ENCODE results near the gene KLC3. TPM values are rescaled to one million over a fixed set of nuclear protein-coding genes. Genes with fewer than 3 reads are reported as not detected.

KLC3 gene
- total RNA-seq, 1 donor = 0.72 TPM

DNA sequence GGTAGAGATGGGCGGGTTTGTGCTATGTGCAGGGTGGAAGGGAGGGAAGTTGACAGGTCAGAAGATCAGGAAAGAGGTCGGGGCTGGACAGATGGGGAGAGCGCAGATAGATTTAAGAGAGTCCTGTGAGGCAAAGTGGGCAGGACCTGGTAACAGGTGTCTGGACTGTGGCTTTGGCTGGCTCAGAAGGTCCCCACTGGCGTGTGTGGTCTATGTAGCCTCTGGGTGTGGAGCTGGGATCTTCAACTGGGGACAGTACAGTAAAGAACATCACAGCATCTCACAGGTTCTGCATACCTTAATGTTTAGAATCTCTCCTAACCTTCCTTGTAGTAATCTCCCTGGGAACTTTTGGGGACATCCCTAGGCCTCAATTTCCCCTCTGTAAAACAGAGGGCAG is 35.5 kb upstream of the KLC3 start:
- Histone ChIP-seq H3K36me3 (ENCODE audit: insufficient read depth, low read length) (peaks cover 10% of the 10 kb centered on the region), H3K4me1 (ENCODE audit: insufficient read depth, low read length) (peaks cover 3% of the 10 kb centered on the region), H3K4me2 (ENCODE audit: insufficient read depth, low read length) (no peak overlapping the region), H3K27ac (ENCODE audit: low read depth, low read length) (no peak overlapping the region), H2AFZ (ENCODE audit: low read length) (no peak overlapping the region), H3K9me3 (ENCODE audit: low read depth, low read length) (no peaks in the 10 kb centered on the region), H3K79me2 (ENCODE audit: insufficient read depth, low read length) (no peaks in the 10 kb centered on the region), H4K20me1 (ENCODE audit: insufficient read depth, low read length) (peaks cover 3% of the 10 kb centered on the region), H3K4me3 (ENCODE audit: insufficient read depth, low read length) (no peak overlapping the region), H3K27me3 (ENCODE audit: insufficient read depth, low read length) (no peaks in the 10 kb centered on the region)
- DNase-seq (ENCODE audit: insufficient read length, low spot score, missing footprints) = no peak
- TF ChIP-seq, protein P1, sequence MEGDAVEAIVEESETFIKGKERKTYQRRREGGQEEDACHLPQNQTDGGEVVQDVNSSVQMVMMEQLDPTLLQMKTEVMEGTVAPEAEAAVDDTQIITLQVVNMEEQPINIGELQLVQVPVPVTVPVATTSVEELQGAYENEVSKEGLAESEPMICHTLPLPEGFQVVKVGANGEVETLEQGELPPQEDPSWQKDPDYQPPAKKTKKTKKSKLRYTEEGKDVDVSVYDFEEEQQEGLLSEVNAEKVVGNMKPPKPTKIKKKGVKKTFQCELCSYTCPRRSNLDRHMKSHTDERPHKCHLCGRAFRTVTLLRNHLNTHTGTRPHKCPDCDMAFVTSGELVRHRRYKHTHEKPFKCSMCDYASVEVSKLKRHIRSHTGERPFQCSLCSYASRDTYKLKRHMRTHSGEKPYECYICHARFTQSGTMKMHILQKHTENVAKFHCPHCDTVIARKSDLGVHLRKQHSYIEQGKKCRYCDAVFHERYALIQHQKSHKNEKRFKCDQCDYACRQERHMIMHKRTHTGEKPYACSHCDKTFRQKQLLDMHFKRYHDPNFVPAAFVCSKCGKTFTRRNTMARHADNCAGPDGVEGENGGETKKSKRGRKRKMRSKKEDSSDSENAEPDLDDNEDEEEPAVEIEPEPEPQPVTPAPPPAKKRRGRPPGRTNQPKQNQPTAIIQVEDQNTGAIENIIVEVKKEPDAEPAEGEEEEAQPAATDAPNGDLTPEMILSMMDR (IDR thresholded peaks at IDR 0.05; ENCODE audit: extremely low read depth, low read depth, low read length) = no peak

DNA sequence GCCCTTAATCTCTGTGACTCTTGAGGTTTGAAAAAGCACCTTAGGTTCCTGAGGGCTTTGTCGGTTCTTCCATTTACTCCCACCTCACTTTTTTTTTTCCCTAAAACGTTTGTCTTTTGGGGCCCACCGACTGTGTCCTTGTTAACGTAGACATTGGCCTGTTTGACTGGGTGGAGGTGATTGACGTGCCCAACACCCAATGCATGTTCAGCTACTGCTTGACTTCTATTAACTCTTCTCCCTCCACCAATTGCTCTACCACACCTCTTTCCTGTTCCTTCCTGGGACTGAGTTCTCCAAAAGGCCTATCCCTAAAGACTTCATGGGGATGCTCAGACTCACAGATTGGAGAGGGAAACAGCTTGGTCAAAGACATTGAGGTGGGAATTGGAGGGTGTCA is 35.1 kb upstream of the KLC3 start:
- TF ChIP-seq, protein P1 (IDR thresholded peaks at IDR 0.05; ENCODE audit: extremely low read depth, low read depth, low read length) = no peak
- Histone ChIP-seq H3K4me1 (ENCODE audit: insufficient read depth, low read length) (peaks cover 3% of the 10 kb centered on the region), H4K20me1 (ENCODE audit: insufficient read depth, low read length) (peaks cover 3% of the 10 kb centered on the region), H3K79me2 (ENCODE audit: insufficient read depth, low read length) (no peaks in the 10 kb centered on the region), H3K9me3 (ENCODE audit: low read depth, low read length) (no peaks in the 10 kb centered on the region), H3K4me2 (ENCODE audit: insufficient read depth, low read length) (no peak overlapping the region), H3K4me3 (ENCODE audit: insufficient read depth, low read length) (no peak overlapping the region), H3K27me3 (ENCODE audit: insufficient read depth, low read length) (no peaks in the 10 kb centered on the region), H3K27ac (ENCODE audit: low read depth, low read length) (no peak overlapping the region), H3K36me3 (ENCODE audit: insufficient read depth, low read length) (peaks cover 9% of the 10 kb centered on the region), H2AFZ (ENCODE audit: low read length) (no peak overlapping the region)
- DNase-seq (ENCODE audit: insufficient read length, low spot score, missing footprints) = no peak

- no peaks in the 10 kb centered on the region for H3K9me3 ChIP-seq (ENCODE audit: low read depth, low read length)
- TF ChIP-seq, protein P1 (IDR thresholded peaks at IDR 0.05; ENCODE audit: extremely low read depth, low read depth, low read length) = no peak
- H2AFZ ChIP-seq (ENCODE audit: low read length) = no peak overlapping the region
- H3K79me2 ChIP-seq (ENCODE audit: insufficient read depth, low read length) = no peaks in the 10 kb centered on the region
- H3K36me3 ChIP-seq (ENCODE audit: insufficient read depth, low read length) = peaks cover 3% of the 10 kb centered on the region
- DNase-seq (ENCODE audit: insufficient read length, low spot score, missing footprints) = no peak
- H3K4me3 ChIP-seq (ENCODE audit: insufficient read depth, low read length) = no peak overlapping the region
- H3K4me1 ChIP-seq (ENCODE audit: insufficient read depth, low read length) = peaks cover 3% of the 10 kb centered on the region
- H3K27me3 ChIP-seq (ENCODE audit: insufficient read depth, low read length) = no peaks in the 10 kb centered on the region
- peaks cover 3% of the 10 kb centered on the region for H4K20me1 ChIP-seq (ENCODE audit: insufficient read depth, low read length)
- H3K27ac ChIP-seq (ENCODE audit: low read depth, low read length) = no peak overlapping the region
- no peak overlapping the region for H3K4me2 ChIP-seq (ENCODE audit: insufficient read depth, low read length)
Measured at GRCh38 chr19:45306040-45306439, 34.5 kb upstream of the KLC3 start.

DNA sequence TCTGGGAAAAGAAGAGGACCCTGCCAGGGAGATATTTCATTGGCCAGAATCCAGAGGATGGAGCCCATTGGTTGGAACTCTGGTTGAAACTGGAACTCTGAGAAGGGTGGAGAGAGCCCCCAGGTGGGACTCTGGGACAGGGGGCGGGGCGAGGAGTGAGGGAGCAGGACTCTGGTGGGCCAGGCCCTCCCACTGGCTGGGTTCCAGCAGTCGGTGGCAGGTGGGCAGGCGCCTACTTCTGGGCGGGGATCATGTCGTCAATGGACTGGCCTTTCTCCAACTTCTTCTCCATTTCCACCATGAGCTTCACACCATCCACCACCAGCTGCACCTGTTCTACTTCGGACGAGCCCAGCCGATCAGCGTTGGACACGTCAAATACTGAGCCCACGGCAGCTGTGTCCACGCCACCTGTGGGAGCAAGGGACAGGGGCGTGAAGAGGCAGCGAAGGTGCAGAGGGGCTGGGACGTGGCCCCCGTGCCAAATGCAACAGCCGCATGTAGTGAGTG is 34.0 kb upstream of the KLC3 start:
- H3K9me3 ChIP-seq (ENCODE audit: low read depth, low read length) = no peaks in the 10 kb centered on the region
- H3K36me3 ChIP-seq (ENCODE audit: insufficient read depth, low read length) = peaks cover 2% of the 10 kb centered on the region
- no peak overlapping the region for H3K27ac ChIP-seq (ENCODE audit: low read depth, low read length)
- H4K20me1 ChIP-seq (ENCODE audit: insufficient read depth, low read length) = peaks cover 3% of the 10 kb centered on the region
- H3K4me1 ChIP-seq (ENCODE audit: insufficient read depth, low read length) = peaks cover 3% of the 10 kb centered on the region
- H3K4me2 ChIP-seq (ENCODE audit: insufficient read depth, low read length) = no peak overlapping the region
- no peak overlapping the region for H2AFZ ChIP-seq (ENCODE audit: low read length)
- H3K79me2 ChIP-seq (ENCODE audit: insufficient read depth, low read length) = no peaks in the 10 kb centered on the region
- peak; percentile 71 for DNase-seq (ENCODE audit: insufficient read length, low spot score, missing footprints)
- H3K27me3 ChIP-seq (ENCODE audit: insufficient read depth, low read length) = no peaks in the 10 kb centered on the region
- H3K4me3 ChIP-seq (ENCODE audit: insufficient read depth, low read length) = no peak overlapping the region
- TF ChIP-seq, protein P1 (IDR thresholded peaks at IDR 0.05; ENCODE audit: extremely low read depth, low read depth, low read length) = no peak
